Body of pancreas (tissue), 4 donors: ENCODE measurements around the gene SLPI. TPM values are rescaled to one million over a fixed set of nuclear protein-coding genes. Genes with fewer than 3 reads are reported as not detected.

ENCODE experiments used
- ATAC-seq: fragments of 150-250 bp; one replicate; pipeline ENCODE4 v1.9.1; 2016
- DNase-seq, 4 donors: peaks; one replicate each; pipeline ENCODE4 v3.0.0-alpha.2; 2019
- H3K27ac ChIP-seq, 4 donors: fragments of 200-600 bp; sonication (generic); 1 replicate in 3 of 4; 2 replicates in 1 of 4; pipeline versions ENCODE4 v1.5.1 to v1.6.1; 2016 to 2019; ENCODE audit warnings: mild to moderate bottlenecking in 1 of 4, mixed read lengths in 1 of 4, moderate library complexity in 1 of 4
- H3K27me3 ChIP-seq, 2 donors: fragments of 200-600 bp; sonication (generic); one replicate each; pipeline ENCODE4 v1.6.0; 2016; ENCODE audit warnings: mild to moderate bottlenecking in 1 of 2
- H3K36me3 ChIP-seq, 2 donors: fragments of 200-600 bp; sonication (generic); replicated peaks in 1 of 2; 2 replicates each; pipeline ENCODE4 v1.5.1; 2016; ENCODE audit warnings: low read depth in 2 of 2; ENCODE audit not compliant: insufficient read depth in 1 of 2
- H3K4me1 ChIP-seq: fragments of 200-600 bp; sonication (generic); one replicate; pipeline ENCODE4 v1.6.0; 2016
- H3K4me3 ChIP-seq, 2 donors: fragments of 200-600 bp; sonication (generic); 1 replicate in 1 of 2; 2 replicates in 1 of 2; pipeline ENCODE4 v1.5.1; 2016 to 2019
- H3K9me3 ChIP-seq, 3 donors: fragments of 200-600 bp; sonication (generic); 1 replicate in 2 of 3; 2 replicates in 1 of 3; pipeline ENCODE4 v1.5.1; 2016
- CTCF ChIP-seq, 7 experiments: fragments of 450-650 bp in 4 of 7; fragments of 200-600 bp in 3 of 7; sonication (generic) in 3 of 7; IDR thresholded peaks; one replicate each; pipeline ENCODE4 v1.5.1; 2016 to 2019; ENCODE audit warnings: antibody characterized with exemption in 7 of 7
- POLR2A ChIP-seq, 3 donors: fragments of 450-650 bp; IDR thresholded peaks; one replicate each; pipeline ENCODE4 v1.6.1; 2016; ENCODE audit warnings: antibody characterized with exemption in 3 of 3, mild to moderate bottlenecking in 2 of 3
- WGBS, 2 donors: methylation state at CpG; one replicate each; pipeline ENCODE4 v1.1.5; 2017; 5-methylcytosine and 5-hydroxymethylcytosine counted together
- intact Hi-C: fragments of 100-400 bp; cut with DNase I; formaldehyde crosslinking; loops from one replicate; pipeline ENCODE4 v1.15.1; 2023
- total RNA-seq, 2 donors: library from RNA; depleted of rRNA; stranded (reverse); fragments of >200 nt; gene quantifications; one replicate each; pipeline ENCODE4 v1.1.0, GENCODE V29; 2016

Gene SLPI
- total RNA-seq, 2 donors from 2014 or later = 14.5 to 34.0 TPM

GRCh38 chr20:45223136-45223535 lies 31.2 kb downstream of the SLPI start:
- ATAC-seq (no peak), DNase-seq (no peak)
- no peak for TF ChIP-seq POLR2A (IDR thresholded peaks at IDR 0.05)
- TF ChIP-seq CTCF (IDR thresholded peaks at IDR 0.05) = no peak
- Histone ChIP-seq H3K4me1 (no peaks in the 10 kb centered on the region), H3K4me3 (no peak overlapping the region), H3K9me3 (no peaks in the 10 kb centered on the region), H3K27ac (no peak overlapping the region), H3K36me3 (no peaks in the 10 kb centered on the region), H3K27me3 (no peaks in the 10 kb centered on the region)
- intact Hi-C loops = no loop called here

- Histone ChIP-seq H3K36me3 (no peaks in the 10 kb centered on the region), H3K4me3 (no peak within 1 kb of the TSS), H3K9me3 (no peaks in the 10 kb centered on the region), H3K27me3 (no peaks in the 10 kb centered on the region), H3K27ac (no peak within 1 kb of the TSS), H3K4me1 (no peaks in the 10 kb centered on the region)
- WGBS, 2 donors = 85% methylated on average over 4 of the region's 4 CpGs
- no peak for DNase-seq
- no peak for TF ChIP-seq POLR2A (IDR thresholded peaks at IDR 0.05)
- intact Hi-C loops = no loop called here
- ATAC-seq = no peak
Measured at GRCh38 chr20:45221076-45221475, 33.3 kb downstream of the SLPI start, which contains the start of gene SEMG2. Gene SEMG2, plus strand, starts transcription at chr20:45221373. Its CDS starts 17 bp downstream, at chr20:45221390.

GRCh38 chr20:45218636-45219035 lies 35.7 kb downstream of the SLPI start:
- no peak for TF ChIP-seq POLR2A (IDR thresholded peaks at IDR 0.05)
- TF ChIP-seq CTCF (IDR thresholded peaks at IDR 0.05) = no peak
- DNase-seq (no peak), ATAC-seq (no peak)
- no peak overlapping the region for H3K4me3 ChIP-seq
- 88% methylated on average over 2 of the region's 2 CpGs; no CpG with 5 or more reads in 1 of the 2 donors for WGBS, 2 donors
- intact Hi-C loops = no loop called here
- H3K36me3 ChIP-seq = no peaks in the 10 kb centered on the region
- no peaks in the 10 kb centered on the region for H3K27me3 ChIP-seq
- no peaks in the 10 kb centered on the region for H3K4me1 ChIP-seq
- H3K9me3 ChIP-seq = no peaks in the 10 kb centered on the region
- H3K27ac ChIP-seq = no peak overlapping the region

- DNase-seq = no peak
- Histone ChIP-seq H3K4me1 (no peaks in the 10 kb centered on the region), H3K27me3 (no peaks in the 10 kb centered on the region), H3K4me3 (no peak overlapping the region), H3K9me3 (no peaks in the 10 kb centered on the region), H3K27ac (no peak overlapping the region), H3K36me3 (no peaks in the 10 kb centered on the region)
- ATAC-seq = no peak
- intact Hi-C loops = no loop called here
- WGBS, 2 donors = 64 to 76% methylated on average over 4 of the region's 4 CpGs
- TF ChIP-seq CTCF (IDR thresholded peaks at IDR 0.05) (no peak), POLR2A (IDR thresholded peaks at IDR 0.05) (no peak)
Measured at GRCh38 chr20:45218124-45218523, 36.2 kb downstream of the SLPI start.

- Histone ChIP-seq H3K36me3 (no peaks in the 10 kb centered on the region), H3K9me3 (no peaks in the 10 kb centered on the region), H3K27ac (no peak overlapping the region), H3K4me1 (no peaks in the 10 kb centered on the region), H3K4me3 (no peak overlapping the region), H3K27me3 (no peaks in the 10 kb centered on the region)
- WGBS, 2 donors = 69 to 78% methylated on average over 3 of the region's 3 CpGs
- no peak for ATAC-seq
- no peak for DNase-seq
- TF ChIP-seq CTCF (IDR thresholded peaks at IDR 0.05) (no peak), POLR2A (IDR thresholded peaks at IDR 0.05) (no peak)
- intact Hi-C loops = no loop called here
Measured at GRCh38 chr20:45212836-45213235, 41.5 kb downstream of the SLPI start.
